ENCODE results near the gene HYAL4.

DNA sequence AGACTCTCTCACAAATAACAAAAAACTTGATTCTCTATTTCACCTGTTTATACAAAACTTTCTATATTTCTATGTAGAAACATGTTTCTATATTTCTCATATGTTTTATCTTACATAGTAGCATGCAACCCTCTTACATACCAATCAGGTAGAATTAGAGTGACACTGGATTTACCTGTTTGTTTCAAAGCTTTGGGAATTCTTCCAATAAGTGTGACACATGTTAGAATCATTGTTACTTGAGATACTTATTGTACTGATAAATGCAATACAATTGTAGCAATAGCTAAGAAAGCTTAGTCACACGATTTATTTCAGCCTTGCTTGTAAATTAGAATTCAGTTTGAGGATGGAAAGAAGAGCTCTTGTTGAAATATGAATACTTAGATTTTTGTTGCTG lies 4.9 kb downstream of the HYAL4 start:
- no peak for TF ChIP-seq EP300 (conservative IDR thresholded peaks at IDR 0.05; ENCODE audit: poor library complexity, severe bottlenecking)
- TF ChIP-seq, protein P1, sequence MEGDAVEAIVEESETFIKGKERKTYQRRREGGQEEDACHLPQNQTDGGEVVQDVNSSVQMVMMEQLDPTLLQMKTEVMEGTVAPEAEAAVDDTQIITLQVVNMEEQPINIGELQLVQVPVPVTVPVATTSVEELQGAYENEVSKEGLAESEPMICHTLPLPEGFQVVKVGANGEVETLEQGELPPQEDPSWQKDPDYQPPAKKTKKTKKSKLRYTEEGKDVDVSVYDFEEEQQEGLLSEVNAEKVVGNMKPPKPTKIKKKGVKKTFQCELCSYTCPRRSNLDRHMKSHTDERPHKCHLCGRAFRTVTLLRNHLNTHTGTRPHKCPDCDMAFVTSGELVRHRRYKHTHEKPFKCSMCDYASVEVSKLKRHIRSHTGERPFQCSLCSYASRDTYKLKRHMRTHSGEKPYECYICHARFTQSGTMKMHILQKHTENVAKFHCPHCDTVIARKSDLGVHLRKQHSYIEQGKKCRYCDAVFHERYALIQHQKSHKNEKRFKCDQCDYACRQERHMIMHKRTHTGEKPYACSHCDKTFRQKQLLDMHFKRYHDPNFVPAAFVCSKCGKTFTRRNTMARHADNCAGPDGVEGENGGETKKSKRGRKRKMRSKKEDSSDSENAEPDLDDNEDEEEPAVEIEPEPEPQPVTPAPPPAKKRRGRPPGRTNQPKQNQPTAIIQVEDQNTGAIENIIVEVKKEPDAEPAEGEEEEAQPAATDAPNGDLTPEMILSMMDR (IDR thresholded peaks at IDR 0.05; ENCODE audit: poor library complexity, severe bottlenecking): no peak
- TF ChIP-seq POLR2AphosphoS5 (IDR thresholded peaks at IDR 0.05): no peak
- no peak for TF ChIP-seq MXI1 (conservative IDR thresholded peaks at IDR 0.05; ENCODE audit: poor library complexity, severe bottlenecking)
- TF ChIP-seq EZH2 (IDR thresholded peaks at IDR 0.05; ENCODE audit: borderline replicate concordance, insufficient read depth, low read length, poor library complexity, severe bottlenecking): no peak
- no peak for TF ChIP-seq SMC3 (conservative IDR thresholded peaks at IDR 0.05; ENCODE audit: poor library complexity)
- TF ChIP-seq REST (IDR thresholded peaks at IDR 0.05; ENCODE audit: borderline replicate concordance): no peak
